ENCODE results near the gene NMNAT2. TPM values are rescaled to one million over a fixed set of nuclear protein-coding genes. Genes with fewer than 3 reads are reported as not detected.

Gene NMNAT2
- total RNA-seq, 1 experiment from 2014 or later: 0.17 TPM

- ChIA-PET POLR2A (ENCODE audit: low non-redundant PET) (no interaction called here), CTCF (no interaction called here)
- Histone ChIP-seq H3K36me3 (ENCODE audit: insufficient read depth, low read length, poor library complexity, severe bottlenecking) (no peaks in the 10 kb centered on the region), H3K27ac (ENCODE audit: low read depth, low read length, poor library complexity, severe bottlenecking) (no peak overlapping the region), H3K4me1 (ENCODE audit: insufficient read depth, low read length, poor library complexity, severe bottlenecking) (no peaks in the 10 kb centered on the region), H3K4me3 (ENCODE audit: low read depth, low read length, poor library complexity, severe bottlenecking) (no peak overlapping the region), H3K9me3 (ENCODE audit: low read depth, low read length, poor library complexity, severe bottlenecking) (no peaks in the 10 kb centered on the region), H3K27me3 (replicated peaks; ENCODE audit: insufficient read depth, low read depth, low read length, poor library complexity) (no peaks in the 10 kb centered on the region)
- no peak for DNase-seq (ENCODE audit: low spot score)
- BruUV-seq (replicated peaks): no TSS peak
- intact Hi-C loops (cut with micrococcal nuclease; ENCODE audit: unreplicated experiment): no loop called here
- TF ChIP-seq EZH2 (IDR thresholded peaks at IDR 0.05; ENCODE audit: borderline replicate concordance, low read depth, low read length, poor library complexity, severe bottlenecking): no peak
- no peak for TF ChIP-seq CTCF (conservative IDR thresholded peaks at IDR 0.05; ENCODE audit: low read depth, low read length)
Measured at GRCh38 chr1:183318433-183318832, 99.7 kb downstream of the NMNAT2 start.

- intact Hi-C loops (cut with micrococcal nuclease; ENCODE audit: unreplicated experiment): no loop called here
- TF ChIP-seq CTCF (conservative IDR thresholded peaks at IDR 0.05; ENCODE audit: low read depth, low read length) (no peak), EZH2 (IDR thresholded peaks at IDR 0.05; ENCODE audit: borderline replicate concordance, low read depth, low read length, poor library complexity, severe bottlenecking) (no peak)
- DNase-seq (ENCODE audit: low spot score): no peak
- POLR2A ChIA-PET (ENCODE audit: low non-redundant PET): no interaction called here
- H3K9me3 ChIP-seq (ENCODE audit: low read depth, low read length, poor library complexity, severe bottlenecking): no peaks in the 10 kb centered on the region
- H3K4me1 ChIP-seq (ENCODE audit: insufficient read depth, low read length, poor library complexity, severe bottlenecking): no peaks in the 10 kb centered on the region
- H3K27ac ChIP-seq (ENCODE audit: low read depth, low read length, poor library complexity, severe bottlenecking): no peak overlapping the region
- no peaks in the 10 kb centered on the region for H3K27me3 ChIP-seq (replicated peaks; ENCODE audit: insufficient read depth, low read depth, low read length, poor library complexity)
- H3K4me3 ChIP-seq (ENCODE audit: low read depth, low read length, poor library complexity, severe bottlenecking): no peak overlapping the region
- CTCF ChIA-PET: no interaction called here
- BruUV-seq (replicated peaks): no TSS peak
- no peaks in the 10 kb centered on the region for H3K36me3 ChIP-seq (ENCODE audit: insufficient read depth, low read length, poor library complexity, severe bottlenecking)
Measured at GRCh38 chr1:183315991-183316758, 102.0 kb downstream of the NMNAT2 start.

- intact Hi-C loops (cut with micrococcal nuclease; ENCODE audit: unreplicated experiment): no loop called here
- Histone ChIP-seq H3K9me3 (ENCODE audit: low read depth, low read length, poor library complexity, severe bottlenecking) (no peaks in the 10 kb centered on the region), H3K4me3 (ENCODE audit: low read depth, low read length, poor library complexity, severe bottlenecking) (no peak overlapping the region), H3K27ac (ENCODE audit: low read depth, low read length, poor library complexity, severe bottlenecking) (no peak overlapping the region), H3K27me3 (replicated peaks; ENCODE audit: insufficient read depth, low read depth, low read length, poor library complexity) (no peaks in the 10 kb centered on the region), H3K4me1 (ENCODE audit: insufficient read depth, low read length, poor library complexity, severe bottlenecking) (no peaks in the 10 kb centered on the region), H3K36me3 (ENCODE audit: insufficient read depth, low read length, poor library complexity, severe bottlenecking) (no peaks in the 10 kb centered on the region)
- no TSS peak for BruUV-seq (replicated peaks)
- no peak for DNase-seq (ENCODE audit: low spot score)
- TF ChIP-seq EZH2 (IDR thresholded peaks at IDR 0.05; ENCODE audit: borderline replicate concordance, low read depth, low read length, poor library complexity, severe bottlenecking) (no peak), CTCF (conservative IDR thresholded peaks at IDR 0.05; ENCODE audit: low read depth, low read length) (no peak)
- ChIA-PET CTCF (no interaction called here), POLR2A (ENCODE audit: low non-redundant PET) (no interaction called here)
Measured at GRCh38 chr1:183313063-183313462, 105.1 kb downstream of the NMNAT2 start.
